Hepatocyte (in vitro differentiated cells): ENCODE data around the gene RAB39B.

ENCODE experiments used
- CTCF ChIP-seq: fragments of 200-600 bp; sonication (generic); IDR thresholded peaks from 2 replicates; pipeline ENCODE4 v1.5.1; 2016; ENCODE audit warnings: antibody characterized with exemption, mild to moderate bottlenecking; ENCODE audit not compliant: poor library complexity
- EZH2 ChIP-seq: fragments of 200-600 bp; sonication (generic); IDR thresholded peaks from 2 replicates; pipeline ENCODE4 v1.6.1; 2016; ENCODE audit warnings: antibody characterized with exemption, mild to moderate bottlenecking, borderline replicate concordance
- EZH2phosphoT487 ChIP-seq: fragments of 200-600 bp; sonication (generic); IDR thresholded peaks from one replicate; pipeline ENCODE4 v1.6.1; 2018; ENCODE audit warnings: antibody characterized with exemption, mild to moderate bottlenecking, low read depth, moderate library complexity; ENCODE audit not compliant: unreplicated experiment, severe bottlenecking

- TF ChIP-seq CTCF (no peak), EZH2phosphoT487 (no peak), EZH2 (no peak)
Measured at GRCh38 chrX:155246748-155247147, 17.5 kb downstream of the RAB39B start.
